HG02588 (cell line): Measurements from ENCODE around the gene PARD6B.
"Not testable (repeated sequence)": the region's sequence is repeated elsewhere in the genome, so short reads cannot be mapped to it uniquely, and the experiment has no call there.

Experiments used
- ATAC-seq: cut with Tn5 transposase; IDR thresholded peaks from one replicate; pipeline ENCODE4 v1.9.1; 2021; ENCODE audit warnings: mild to moderate bottlenecking, moderate library complexity; ENCODE audit not compliant: unreplicated experiment

The PARD6B gene

DNA sequence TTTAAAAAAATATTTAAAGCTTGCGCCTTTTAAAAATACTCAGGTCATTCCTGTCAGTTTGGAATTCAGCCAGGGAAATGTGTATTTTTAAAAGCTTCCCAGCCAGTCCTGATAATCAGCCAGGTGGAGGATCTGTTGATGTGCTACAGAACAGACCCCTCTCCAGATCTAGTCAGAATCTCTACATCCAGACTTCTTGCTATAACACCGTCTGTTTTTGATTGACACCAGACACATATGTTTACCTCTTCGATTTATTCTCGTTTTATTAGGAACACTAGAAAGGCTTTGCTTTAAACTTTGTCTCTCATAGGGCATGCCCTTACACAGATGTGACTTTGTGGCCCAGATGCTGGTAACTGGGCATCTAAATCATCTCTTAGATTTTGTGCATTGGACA is 11.7 kb downstream of the PARD6B start:
- ATAC-seq, result no peak

DNA sequence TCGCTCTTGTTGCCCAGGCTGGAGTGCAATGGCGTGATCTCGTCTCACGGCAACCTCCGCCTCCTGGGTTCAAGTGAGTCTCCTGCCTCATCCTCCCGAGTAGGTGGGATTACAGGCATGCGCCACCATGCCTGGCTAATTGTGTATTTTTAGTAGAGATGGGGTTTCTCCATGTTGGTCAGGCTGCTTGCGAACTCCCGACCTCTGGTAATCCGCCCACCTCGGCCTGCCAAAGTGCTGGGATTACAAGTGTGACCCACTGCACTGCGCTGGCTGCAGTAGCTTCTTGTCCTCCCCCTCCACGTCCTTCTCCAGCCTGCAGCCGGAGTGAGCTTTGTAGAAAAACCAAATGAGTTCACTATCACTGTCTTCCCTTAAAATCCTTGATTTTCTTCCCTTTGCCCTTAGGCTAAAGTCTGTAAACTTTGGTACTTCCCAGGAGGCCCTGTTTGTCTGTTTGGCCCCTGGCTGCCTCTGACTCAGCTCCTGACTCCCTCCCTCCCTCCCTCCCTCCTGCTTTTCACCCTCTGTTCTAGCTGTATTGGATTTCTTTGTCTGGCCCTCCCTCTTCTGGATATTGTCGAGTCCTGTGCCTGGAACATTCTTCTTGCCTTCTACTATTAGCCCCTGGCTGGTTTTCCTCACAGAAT is 12.9 kb downstream of the PARD6B start:
- ATAC-seq, result no peak

DNA sequence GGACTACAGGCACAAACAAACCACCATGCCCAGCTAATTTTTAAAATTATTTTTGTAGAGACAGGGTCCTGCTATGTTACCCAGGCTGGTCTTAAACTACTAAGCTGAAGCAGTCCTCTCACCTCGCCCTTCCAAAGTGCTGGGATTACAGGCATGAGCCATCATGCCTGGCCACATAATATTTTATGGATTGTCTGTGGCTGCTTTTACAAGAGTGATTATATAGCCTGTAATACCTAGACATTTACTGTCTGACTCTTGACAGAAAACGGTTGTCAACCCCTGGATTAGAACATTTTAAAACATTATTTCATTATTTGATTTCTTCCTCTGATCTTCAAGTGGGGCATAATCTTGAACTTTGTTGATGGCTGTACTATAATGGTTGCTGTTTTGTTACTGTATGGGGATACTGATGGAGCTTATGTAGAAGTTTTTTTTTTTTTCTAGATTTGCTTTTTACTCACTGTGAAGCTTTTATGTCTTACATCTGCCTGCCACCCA is 14.3 kb downstream of the PARD6B start:
- ATAC-seq, result no peak

DNA sequence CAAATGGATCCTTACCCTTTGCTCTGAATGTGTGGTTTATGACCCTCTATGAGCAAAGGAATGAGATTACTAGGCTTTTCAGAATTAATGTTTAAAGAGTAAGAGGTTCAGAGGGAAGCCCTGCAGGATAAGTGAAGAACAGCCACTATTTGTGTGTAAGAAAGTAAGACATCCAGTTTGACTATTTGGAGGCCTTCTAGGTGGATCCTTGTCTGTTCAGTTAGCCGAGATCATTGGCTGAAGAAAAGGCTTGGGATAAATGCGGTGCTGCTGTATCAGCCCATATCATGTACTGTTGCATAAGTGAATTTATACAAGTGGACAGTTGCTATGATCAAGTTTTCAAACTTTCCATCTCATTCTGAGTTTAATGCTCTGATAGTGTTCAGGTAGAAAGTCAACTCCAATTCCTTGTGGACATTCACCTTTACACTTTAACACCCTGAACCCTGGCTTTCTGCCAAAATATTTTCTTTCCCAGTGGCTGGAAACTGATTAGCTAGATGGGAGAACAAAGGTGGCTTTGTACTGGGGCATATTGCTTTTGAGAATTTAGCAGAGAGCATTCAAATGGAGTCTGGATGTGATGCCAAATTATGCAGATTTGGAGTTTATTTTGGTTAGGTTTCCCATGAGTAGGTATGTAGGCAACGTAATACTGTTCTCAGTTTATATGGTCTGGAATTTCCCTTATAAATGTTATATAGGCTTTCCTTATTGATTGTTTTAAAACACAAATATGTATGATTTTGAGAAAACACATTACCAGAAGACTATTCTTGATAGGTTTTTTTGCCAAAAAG is 15.0 kb downstream of the PARD6B start:
- no peak for ATAC-seq

DNA sequence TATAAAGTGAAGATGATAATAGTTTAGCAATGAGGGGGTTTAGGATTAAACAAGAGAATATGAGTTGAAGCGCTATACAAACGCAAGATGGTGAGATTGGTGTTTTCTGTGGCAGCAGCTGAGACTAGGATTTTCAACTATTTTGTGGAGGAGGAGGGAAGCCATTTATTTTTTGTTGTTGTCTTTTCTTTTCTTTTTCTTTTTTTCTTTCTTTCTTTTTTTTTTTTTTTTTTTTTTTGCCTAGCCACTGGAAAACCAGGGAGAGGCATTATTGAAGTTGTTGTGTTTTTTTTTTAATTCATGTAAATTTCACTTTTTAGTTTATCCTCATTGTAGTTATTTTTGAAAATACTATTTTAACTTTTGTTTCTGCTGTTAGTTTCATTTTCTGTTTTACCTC is 15.9 kb downstream of the PARD6B start:
- no peak for ATAC-seq

DNA sequence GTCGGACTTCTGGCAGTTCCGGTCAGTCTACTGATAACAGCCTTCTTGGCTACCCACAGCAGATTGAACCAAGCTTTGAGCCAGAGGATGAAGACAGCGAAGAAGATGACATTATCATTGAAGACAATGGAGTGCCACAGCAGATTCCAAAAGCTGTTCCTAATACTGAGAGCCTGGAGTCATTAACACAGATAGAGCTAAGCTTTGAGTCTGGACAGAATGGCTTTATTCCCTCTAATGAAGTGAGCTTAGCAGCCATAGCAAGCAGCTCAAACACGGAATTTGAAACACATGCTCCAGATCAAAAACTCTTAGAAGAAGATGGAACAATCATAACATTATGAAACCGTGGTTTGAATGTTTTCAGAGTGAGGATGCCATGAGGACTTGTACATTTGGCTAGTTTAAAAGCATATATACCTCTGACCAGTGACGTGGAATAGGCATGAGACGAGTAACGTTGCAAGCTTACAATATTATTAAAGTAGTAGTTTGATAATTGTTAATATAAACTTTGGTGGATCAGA is 18.8 kb downstream of the PARD6B start:
- ATAC-seq, result no peak

DNA sequence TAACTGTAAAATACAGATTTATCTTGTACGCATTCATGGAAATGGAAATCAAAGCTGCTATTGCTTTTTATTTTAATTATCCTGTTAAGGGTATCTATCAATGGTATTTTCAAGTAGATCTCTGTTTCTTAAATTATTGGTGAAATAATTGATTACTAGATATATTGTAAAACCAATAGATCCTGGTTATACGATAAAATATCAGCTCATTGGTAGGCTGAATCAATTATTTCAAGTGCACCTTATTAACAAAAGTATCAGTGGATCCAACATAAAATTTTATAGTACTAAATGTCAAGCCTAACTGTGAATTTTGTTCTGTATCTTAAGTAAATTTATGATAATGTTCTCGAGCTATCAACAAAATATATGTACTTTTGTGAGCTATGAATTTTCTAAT is 21.8 kb downstream of the PARD6B start:
- no peak for ATAC-seq

DNA sequence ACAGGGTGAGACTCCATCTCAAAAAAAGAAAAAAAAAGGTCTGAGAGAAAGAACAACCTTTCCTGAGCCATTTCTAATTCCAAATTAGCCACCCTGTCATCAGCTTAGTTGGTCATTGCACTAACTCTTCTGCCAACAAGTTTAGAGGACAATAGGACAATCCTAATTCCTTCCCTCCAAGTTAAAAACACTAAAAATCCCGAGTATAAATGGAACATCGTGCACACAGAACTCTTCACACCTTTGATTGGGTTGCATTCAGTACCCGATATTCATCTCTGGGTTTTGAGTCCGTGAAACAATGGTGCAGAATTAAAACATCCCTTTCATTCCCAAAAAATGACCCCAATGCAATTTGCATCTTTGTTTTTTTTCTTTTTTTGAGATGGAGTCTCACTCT is 23.0 kb downstream of the PARD6B start:
- ATAC-seq, result no peak

DNA sequence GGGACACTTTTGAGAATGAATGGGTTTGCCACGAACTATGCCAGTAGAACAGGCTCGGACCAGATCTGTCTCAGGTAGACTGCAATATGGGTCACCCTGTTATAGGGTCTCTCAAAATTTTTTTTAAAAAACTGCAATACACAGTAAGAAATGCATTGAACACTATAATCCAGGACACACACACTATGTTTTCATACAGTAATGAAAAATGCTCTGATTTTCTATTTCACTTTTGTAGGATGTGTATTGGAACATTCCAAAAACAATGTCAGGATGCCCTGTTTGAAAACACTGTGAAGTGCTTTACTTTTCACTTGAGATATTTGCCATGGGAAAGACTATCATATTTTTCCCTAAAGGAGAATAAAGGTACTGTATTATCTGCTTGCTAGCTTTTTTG is 25.1 kb downstream of the PARD6B start:
- no peak for ATAC-seq

DNA sequence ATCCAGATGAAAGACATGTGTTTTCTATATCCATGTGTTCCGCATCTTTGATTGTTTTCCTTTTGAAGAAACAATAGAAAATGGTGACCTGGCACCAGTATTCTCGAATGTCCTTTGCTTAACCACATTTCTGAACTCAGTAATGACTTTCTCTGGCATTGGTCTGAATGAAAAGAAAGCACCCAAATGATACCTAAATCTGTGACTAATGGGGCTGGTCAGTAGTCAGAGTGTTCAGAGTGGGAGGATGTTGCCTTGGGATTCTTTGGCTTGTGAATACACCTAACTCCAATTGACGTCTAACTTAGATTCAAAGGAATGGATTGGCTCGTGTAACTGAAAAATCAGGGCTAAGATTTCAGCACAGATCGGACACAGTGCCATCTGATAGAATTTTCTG is 27.1 kb downstream of the PARD6B start:
- ATAC-seq, result no peak

DNA sequence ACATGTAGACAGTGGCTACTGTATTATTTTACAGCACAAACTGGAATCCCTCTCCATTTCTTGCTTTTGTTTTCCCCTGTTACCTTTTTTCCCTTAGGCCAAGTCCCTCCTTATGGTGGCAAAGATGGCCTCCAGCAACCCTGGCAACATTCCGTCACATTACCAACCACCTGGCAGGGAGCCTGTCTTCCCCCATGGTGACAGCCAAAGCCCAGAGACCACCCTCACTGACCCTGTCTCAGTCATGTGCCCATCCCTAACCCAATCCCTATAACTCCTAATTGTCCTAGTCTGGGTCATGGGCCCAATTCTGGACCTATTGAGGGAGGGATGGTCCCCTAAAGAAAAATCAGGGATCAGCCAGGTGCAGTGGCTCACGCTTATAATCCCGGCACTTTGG is 27.6 kb downstream of the PARD6B start:
- no peak for ATAC-seq

DNA sequence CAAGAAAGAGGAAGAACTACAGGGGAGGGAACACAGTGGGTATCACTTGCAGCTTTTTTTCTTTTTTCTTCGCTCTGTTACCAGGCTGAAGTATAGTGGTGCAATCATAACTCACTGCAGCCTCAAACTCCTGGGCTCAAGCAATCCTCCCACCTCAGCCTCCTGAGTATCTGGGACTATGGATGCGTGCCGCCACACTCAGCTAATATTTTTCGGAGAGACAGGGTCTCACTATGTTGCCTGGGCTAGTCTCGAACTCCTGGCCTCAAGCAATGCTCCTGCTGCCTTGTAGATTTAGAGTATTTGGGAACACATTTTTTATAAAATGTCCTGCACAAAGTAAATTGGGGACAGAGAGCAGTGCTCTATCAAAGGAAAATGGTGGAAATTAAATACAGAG is 28.3 kb downstream of the PARD6B start:
- ATAC-seq, result no peak

DNA sequence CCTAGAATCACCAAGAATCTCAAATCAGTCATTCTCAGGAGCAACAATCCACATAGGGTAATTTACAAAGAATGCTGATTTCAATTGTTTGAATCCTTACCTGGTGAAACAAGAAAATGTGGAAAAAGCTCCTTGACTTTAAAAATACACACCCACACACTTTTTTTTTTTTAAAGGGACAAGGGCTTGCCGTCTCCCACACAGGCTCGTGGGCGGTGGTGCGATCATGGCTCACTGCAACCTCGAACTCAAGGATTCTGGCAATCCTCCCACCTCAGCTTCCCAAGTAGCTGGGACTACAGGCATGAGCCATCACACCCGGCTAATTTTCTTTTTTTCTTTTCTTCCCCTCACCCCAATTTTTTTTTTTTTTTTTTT is 30.7 kb downstream of the PARD6B start:
- no peak for ATAC-seq

DNA sequence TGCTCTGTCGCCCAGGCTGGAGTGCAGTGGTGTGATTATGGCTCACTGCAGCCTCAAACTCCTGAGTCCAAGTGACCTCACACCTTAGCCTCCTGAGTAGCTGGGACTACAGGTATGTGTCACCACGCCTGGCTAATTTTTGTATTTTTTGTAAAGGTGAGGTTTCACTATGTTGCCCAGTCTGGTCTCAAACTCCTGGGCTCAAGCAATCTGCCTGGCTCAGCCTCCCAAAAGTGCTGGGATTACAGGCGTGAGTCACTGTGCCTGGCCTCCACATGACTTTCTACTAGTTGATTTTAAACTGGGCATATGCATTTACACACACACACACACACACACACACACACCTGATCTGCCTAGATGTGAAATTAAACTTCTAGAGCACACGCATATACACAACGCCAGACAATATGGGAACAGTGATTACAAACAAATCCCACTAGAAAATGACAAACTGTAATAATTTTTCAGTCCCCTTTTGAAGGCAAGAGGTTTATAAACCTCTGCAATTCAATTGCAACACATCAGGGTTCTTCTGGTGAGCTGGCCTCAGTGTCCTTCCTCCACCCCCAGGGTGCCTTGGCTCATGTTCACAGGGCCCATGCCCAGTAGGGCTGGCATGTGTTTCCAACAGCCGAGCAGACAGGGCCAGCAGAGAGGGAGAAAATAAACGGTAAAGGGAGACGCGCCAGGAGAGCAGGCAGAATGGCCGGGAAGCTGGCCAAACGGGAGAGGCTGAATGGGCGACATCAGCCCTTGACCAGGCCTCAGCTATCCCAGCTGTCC is 31.2 kb downstream of the PARD6B start:
- no peak for ATAC-seq

DNA sequence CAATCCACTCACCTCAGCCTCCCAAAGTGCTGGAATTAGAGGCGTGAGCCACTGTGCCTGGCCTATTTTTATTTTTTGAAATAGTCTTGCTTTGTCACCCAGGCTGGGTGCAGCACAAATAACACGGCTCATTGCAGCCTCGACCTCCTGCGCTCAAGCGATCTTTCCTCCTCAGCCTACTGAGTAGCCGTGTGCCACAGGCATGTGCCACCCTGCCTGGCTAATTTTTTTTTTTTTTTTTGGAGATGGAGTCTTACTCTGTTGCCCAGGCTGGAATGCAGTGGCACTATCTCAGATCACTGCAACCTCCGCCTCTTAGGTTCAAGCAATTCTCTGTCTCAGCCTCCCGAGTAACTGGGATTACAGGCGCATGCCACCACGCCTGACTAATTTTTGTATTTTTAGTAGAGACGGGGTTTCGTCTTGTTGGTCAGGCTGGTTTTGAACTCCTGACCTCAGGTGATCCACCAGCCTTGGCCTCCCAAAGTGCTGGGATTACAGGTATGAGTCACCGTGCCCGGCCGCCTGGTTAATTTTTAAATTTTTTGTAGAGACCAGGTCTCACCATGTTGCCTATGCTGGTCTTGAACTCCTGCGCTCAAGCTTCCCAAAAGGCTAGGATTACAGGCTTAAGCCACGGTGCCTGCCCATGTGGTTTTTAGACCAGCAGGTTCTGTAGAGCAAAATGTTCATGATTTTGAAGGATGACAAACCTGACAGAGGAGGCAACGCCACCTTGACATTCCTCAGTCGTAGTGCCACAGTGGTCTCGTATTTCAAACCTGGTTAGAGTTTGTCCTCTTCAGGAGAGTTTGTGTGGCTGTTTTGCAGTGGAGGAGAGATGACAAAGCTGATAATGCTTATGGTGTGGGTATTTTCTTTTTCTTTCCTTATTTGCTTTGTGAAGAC is 32.4 kb downstream of the PARD6B start:
- ATAC-seq, result not testable (repeated sequence)

DNA sequence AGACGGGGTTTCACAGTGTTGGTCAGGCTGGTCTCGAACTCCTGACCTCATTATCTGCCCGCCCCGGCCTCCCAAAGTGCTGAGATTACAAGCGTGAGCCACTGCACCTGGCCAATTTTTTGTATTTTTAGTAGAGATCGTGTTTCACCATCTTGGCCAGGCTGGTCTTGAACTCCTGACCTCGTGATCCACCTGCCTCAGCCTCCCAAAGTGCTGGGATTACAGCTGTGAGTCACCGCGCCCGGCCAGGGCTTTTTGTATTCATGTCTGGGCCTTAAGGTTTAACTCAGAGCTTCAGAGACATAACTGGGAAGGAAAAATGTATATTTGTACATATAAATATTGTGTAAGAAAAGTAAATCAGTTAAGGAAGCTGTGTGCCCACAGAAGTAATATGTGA is 33.9 kb downstream of the PARD6B start:
- not testable (repeated sequence) for ATAC-seq

DNA sequence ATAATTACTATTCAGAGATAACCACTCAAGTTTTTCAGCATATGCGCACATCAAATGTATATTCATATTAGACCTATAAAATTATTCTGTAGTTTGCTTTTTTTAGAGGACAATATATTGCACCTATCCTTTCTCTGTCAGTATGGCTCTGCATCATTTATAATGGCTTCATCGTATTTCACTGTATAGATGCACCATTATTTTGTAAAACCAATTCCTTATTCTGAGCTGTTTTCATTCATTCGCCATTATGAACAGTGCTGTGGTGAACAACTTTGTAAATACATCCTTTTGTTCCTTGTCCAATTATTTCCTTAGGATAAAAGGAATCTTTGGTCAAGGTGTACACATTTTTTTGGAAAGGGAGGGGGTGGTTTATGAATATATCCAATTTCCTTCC is 34.3 kb downstream of the PARD6B start:
- ATAC-seq, result no peak

DNA sequence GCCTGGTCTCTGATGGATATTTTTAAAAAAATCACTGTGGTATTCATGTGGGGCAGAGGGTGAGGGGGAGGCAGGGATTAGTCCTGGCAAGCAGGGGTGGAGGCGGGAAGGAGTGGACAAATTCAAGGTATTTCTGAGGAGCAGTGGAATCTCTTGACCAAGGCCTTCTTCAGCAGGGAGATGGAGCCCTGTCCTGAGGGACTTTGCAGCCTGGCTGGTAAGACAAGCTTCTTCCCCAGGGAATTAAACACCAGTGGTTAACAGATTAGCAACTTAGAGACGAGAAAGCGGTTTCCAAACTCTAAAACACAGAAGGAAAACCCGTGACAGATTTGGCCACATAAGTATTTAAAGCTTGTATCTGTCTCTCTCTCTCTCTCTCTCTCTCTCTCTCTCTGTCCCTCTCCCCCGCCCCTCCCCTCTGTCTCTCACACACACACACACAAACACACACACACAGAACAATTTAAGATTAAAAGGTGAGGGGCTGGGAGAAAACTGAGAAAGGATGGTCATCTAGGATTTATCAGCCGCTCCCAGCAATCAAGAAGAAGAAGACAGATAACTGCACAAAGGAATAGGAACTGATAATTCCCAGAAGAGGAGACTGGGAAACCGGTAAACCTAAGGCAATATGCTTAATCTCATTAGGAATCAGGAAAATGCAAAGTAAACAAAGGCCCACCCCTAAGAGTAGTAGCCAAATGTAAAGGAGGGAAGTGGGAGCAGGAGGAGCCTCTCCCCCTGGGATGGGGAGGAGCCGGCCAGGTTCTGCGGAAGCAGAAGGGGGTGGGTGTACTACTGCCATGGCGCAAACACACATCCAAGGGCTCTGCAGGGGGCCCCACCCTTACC is 35.8 kb downstream of the PARD6B start:
- not testable (repeated sequence) for ATAC-seq

DNA sequence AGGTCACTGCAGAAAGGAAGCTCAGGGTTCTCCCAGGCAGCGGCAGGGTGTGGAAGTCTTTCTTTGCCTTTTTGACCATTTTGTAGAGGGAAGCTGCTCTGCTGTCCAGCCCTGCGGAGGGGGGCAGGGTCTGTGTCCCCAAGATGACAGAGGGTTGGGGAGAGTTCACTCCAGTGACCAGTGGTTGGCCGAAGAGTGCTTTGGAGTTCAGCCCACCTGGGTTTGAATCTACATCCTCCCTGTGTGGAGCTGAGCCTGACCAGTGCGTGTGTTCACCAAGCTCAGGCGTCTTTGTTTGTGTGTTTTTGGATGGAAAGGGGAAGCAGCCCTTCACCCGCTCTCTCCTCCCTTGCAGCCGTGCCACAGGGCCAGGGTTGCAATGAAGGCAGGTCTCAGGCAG is 37.6 kb downstream of the PARD6B start:
- not testable (repeated sequence) for ATAC-seq
